Astrocyte of the cerebellum (primary cell): ENCODE data around the gene BBS1.

Source experiments
- DNase-seq: peaks from one replicate; pipeline ENCODE4 v3.0.0-alpha.2; 2011; ENCODE audit warnings: low read depth
- H3K4me3 ChIP-seq: 2 replicates; pipeline ENCODE4 v1.5.1; 2011; ENCODE audit warnings: mild to moderate bottlenecking, low read depth, low read length, moderate library complexity
- CTCF ChIP-seq: IDR thresholded peaks from 2 replicates; pipeline ENCODE4 v1.5.1; 2012; ENCODE audit warnings: low read length, low read depth, moderate library complexity, mild to moderate bottlenecking; ENCODE audit errors: missing control alignments
- in situ Hi-C: cut with HindIII; loops from 2 replicates; pipeline ENCODE4 v1.10.0; 2017; ENCODE audit warnings: low sequenced_read_pairs

BBS1 gene

DNA sequence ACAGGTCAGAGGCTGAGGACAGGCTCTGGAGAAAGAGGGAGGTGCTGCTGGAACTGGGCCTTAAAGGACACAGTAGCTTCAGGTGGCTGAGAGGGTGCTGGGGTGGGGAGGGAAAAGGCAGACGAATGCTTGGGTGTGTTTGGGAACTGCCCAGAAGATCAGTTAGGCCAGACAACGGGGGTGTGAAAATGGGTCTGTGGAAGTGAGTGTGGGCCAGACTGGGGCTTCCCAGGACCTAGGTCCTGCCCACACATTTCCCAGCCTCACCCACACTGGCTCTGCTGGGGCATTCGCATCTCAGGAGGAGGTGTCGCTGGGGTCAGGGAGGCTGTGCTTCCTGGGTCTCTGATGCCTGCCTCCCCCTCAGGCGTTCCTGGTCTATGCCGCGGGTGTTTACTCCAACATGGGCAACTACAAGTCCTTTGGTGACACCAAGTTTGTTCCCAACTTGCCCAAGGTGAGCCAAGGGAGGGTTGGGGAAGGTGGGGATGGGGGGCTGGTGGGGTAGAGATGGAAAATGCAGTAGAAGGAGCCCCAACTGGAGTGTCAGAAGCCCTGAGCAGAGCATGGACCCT is 25.5 kb upstream of the BBS1 start:
- in situ Hi-C loops, result no loop called here
- TF ChIP-seq CTCF, result no peak
- no peak for DNase-seq
- no peak overlapping the region for H3K4me3 ChIP-seq

- no peak for DNase-seq
- no peak overlapping the region for H3K4me3 ChIP-seq
- in situ Hi-C loops, result no loop called here
- no peak for TF ChIP-seq CTCF
Observed at GRCh38 chr11:66488957-66489356, 21.5 kb upstream of the BBS1 start.

GRCh38 chr11:66489636-66490035 is 20.8 kb upstream of the BBS1 start:
- DNase-seq, result no peak
- in situ Hi-C loops, result no loop called here
- no peak overlapping the region for H3K4me3 ChIP-seq
- no peak for TF ChIP-seq CTCF

DNA sequence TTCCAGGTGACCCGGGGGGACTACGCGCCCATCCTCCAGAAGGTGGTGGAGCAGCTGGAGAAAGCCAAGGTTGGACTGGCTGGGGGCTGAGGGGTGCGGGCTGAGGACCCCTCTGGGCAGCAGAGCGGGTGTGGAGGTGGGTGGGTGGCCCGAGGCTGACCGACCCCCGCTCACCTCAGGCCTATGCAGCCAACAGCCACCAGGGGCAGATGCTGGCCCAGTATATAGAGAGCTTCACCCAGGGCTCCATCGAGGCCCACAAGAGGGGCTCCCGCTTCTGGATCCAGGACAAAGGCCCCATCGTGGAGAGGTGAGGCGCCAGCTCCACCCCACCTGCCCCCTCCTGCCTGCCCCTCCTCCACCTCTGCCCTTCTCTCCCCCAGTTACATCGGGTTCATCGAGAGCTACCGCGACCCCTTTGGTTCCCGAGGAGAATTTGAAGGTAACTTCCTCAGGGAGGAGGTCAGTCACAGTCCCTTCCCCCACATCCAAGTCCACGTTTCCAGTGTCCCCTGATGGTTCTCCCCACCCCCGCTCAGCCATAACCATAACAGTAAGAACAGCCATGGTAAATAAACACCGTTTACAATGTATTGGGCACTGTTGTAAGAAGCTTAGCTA is 19.0 kb upstream of the BBS1 start:
- H3K4me3 ChIP-seq, result no peak overlapping the region
- DNase-seq, result no peak
- in situ Hi-C loops, result no loop called here
- TF ChIP-seq CTCF, result peak; percentile 47

DNA sequence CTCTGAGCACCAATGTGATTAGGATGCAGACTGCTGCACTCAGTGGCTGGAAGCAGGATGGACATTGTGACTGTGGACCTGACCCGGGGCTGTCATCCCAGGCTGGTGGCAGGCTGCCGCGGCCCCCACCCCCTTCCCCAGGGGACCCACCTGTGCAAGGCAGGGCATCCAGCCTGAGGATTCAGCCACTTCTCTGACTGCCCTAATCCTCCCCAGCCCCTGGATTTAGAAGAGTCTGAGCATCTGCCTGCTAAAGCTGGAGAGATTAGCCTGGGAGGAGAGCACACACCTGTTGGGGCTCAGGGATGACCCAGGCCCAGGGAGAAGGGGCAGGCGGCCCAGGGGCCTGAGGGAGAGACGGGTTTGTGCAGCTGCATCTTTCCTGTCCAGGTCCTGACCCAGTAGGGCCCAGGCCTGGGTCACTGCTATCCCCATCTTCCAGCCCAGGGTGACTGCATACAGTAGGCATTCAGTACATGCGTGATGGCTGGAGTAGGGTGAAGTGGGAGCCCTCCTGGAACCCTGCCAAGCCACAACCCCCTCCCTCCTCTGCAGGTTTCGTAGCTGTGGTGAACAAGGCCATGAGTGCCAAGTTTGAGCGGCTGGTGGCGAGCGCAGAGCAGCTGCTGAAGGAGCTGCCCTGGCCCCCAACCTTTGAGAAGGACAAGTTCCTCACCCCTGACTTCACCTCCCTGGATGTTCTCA is 18.1 kb upstream of the BBS1 start:
- in situ Hi-C loops, result no loop called here
- H3K4me3 ChIP-seq, result no peak overlapping the region
- DNase-seq, result no peak
- TF ChIP-seq CTCF, result no peak

DNA sequence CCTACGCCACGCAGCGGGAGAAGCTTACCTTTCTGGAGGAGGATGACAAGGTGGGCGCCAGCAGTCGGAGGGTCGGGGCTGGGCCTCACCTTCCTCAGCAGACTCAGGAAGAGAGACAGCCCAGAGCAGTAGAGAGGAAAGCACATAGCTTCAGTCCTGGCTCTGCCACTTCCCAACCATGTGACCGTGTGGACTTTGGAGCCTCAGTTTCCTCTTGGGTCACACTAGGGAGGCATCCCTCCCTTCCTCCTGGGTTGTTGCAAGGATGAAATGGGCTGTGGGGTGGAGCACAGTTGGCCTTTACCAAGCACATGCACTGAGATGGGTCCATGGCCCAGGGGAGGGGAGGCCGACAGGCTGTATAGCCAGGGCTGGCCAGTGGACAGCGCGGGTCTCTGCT is 17.3 kb upstream of the BBS1 start:
- in situ Hi-C loops, result no loop called here
- no peak for DNase-seq
- TF ChIP-seq CTCF, result no peak
- no peak overlapping the region for H3K4me3 ChIP-seq
